ENCODE results near the gene MLXIP.

DNA sequence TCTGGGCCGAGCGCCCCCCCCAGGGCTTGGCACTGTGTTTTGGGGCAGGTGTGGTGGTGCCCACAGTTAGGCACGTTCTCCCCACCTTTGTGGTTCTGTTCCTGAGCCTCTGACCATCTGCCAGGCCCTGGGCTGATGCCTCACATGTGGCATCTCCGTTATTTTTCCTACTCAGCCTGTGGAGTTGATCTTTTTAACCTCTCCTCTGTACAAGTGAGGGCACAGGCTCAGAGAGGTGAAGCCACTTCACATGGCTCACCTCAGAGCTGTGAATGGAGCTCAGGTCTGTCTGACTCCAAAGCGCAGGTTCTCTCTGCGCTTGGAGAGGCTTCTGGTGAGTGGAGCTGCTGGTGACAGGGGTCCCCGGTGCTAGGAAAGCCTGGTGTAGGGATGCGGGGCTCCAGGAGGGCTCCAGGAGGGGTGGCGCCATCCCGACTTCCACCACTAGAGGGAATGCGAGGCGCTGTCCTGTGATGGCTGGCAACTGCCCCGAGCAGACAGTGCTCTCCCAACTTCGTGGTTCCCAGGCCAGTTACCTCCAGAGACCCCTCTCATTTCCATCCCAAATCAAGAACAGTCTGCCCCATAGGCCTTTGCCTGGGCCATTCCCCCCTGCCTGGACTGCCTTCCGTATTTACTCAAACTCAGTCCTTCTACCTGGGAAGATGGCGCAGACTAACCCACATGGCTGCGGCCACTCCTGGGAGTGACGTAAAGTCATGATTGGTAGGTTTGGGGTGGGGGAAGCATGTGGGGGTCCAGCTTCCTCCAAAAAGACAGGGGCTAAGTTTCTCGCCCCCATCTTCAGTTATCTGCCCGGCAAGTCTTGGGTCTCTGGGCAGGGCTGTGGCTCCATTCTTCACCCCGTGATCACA lies 47.0 kb upstream of the MLXIP start:
- TF ChIP-seq EZH2 (IDR thresholded peaks at IDR 0.05) (no peak), POLR2AphosphoS5 (IDR thresholded peaks at IDR 0.05; ENCODE audit: borderline replicate concordance, low read depth, low read length) (no peak)

All from SK-N-MC (cell line).